Kidney (tissue), 14 donors: ENCODE results near the gene LPCAT1. TPM values are rescaled to one million over a fixed set of nuclear protein-coding genes. Genes with fewer than 3 reads are reported as not detected.
A peak's percentile ranks its signal among the peaks of the same experiment; 100 is the strongest.

ENCODE experiments used
- DNase-seq, 5 donors: peaks; one replicate each; pipeline ENCODE4 v3.0.0-alpha.2; 2013 to 2020
- FAIRE-seq: peaks from 2 replicates; lab custom pipeline; 2012; peaks lifted over from hg19 to GRCh38; lab: Jason Lieb, UNC
- H3K27ac ChIP-seq, 2 donors: one replicate each; pipeline ENCODE4 v1.7.0; 2013; ENCODE audit warnings: low read depth in 2 of 2, low read length in 2 of 2, inconsistent platforms in 1 of 2
- H3K27me3 ChIP-seq: one replicate; pipeline ENCODE4 v1.7.1; 2013; ENCODE audit warnings: low read length, inconsistent platforms; ENCODE audit not compliant: control insufficient read depth, insufficient read depth
- H3K36me3 ChIP-seq, 3 donors: one replicate each; pipeline versions ENCODE4 v1.7.0 to v1.7.1; 2013; ENCODE audit warnings: low read length in 3 of 3, control low read depth in 1 of 3, inconsistent platforms in 1 of 3; ENCODE audit not compliant: insufficient read depth in 3 of 3, control insufficient read depth in 2 of 3
- H3K4me1 ChIP-seq, 3 donors: one replicate each; pipeline versions ENCODE4 v1.7.0 to v1.7.1; 2013; ENCODE audit warnings: low read length in 3 of 3, inconsistent platforms in 1 of 3, low read depth in 1 of 3; ENCODE audit not compliant: control insufficient read depth in 2 of 3, insufficient read depth in 2 of 3
- H3K4me3 ChIP-seq, 3 donors: one replicate each; pipeline versions ENCODE4 v1.7.0 to v1.8.1; 2013; ENCODE audit warnings: low read length in 3 of 3, control low read depth in 1 of 3, inconsistent platforms in 1 of 3
- H3K9ac ChIP-seq, 3 donors: one replicate each; pipeline versions ENCODE4 v1.7.0 to v1.7.1; 2013; ENCODE audit warnings: low read length in 3 of 3, control low read depth in 1 of 3, inconsistent platforms in 1 of 3
- H3K9me3 ChIP-seq, 3 donors: one replicate each; pipeline versions ENCODE4 v1.7.0 to v1.7.1; 2013; ENCODE audit warnings: low read length in 3 of 3, control low read depth in 1 of 3, inconsistent platforms in 1 of 3; ENCODE audit not compliant: control insufficient read depth in 2 of 3, insufficient read depth in 1 of 3
- intact Hi-C: fragments of 100-400 bp; cut with DNase I; formaldehyde crosslinking; loops from one replicate; pipeline ENCODE4 v1.11.1; 2022
- polyA plus RNA-seq: library from polyadenylated mRNA; stranded (reverse); fragments of 350-450 nt; fragmentation: Illumina TruSeq; extraction: RNeasy Lipid Tissue Mini Kit (QIAGEN cat#74804); gene quantifications from one replicate; pipeline ENCODE4 v1.2.3, GENCODE V29; 2014; ENCODE audit warnings: low read depth, low replicate concordance; ENCODE audit not compliant: insufficient read depth
- total RNA-seq: library from RNA; stranded (reverse); fragmentation: NEBNext Ultra II Directional; extraction: Animal tissue kit (Norgen Biotek cat#: 25700); gene quantifications from one replicate; pipeline ENCODE4 v1.2.1, GENCODE V29; 2021
- TF ChIP-seq, protein P1 (sequence below): IDR thresholded peaks from 3 replicates; pipeline ENCODE4 v1.5.1; 2012; ENCODE audit warnings: mild to moderate bottlenecking, moderate library complexity, borderline replicate concordance; ENCODE audit not compliant: insufficient read depth; ENCODE audit errors: extremely low read depth
- donor health status: control.
- donor health status: control.
- donor health status: control.
- donor health status: control.
- donor health status: control.
- donor health status: DM: yes; HTN: yes; CAD: no.
- donor health status: Normal renal cell carcinoma (clear cell type).

Gene LPCAT1
- total and polyA plus RNA-seq, 2 donors from 2014 or later, result 22.2 to 46.5 TPM

DNA sequence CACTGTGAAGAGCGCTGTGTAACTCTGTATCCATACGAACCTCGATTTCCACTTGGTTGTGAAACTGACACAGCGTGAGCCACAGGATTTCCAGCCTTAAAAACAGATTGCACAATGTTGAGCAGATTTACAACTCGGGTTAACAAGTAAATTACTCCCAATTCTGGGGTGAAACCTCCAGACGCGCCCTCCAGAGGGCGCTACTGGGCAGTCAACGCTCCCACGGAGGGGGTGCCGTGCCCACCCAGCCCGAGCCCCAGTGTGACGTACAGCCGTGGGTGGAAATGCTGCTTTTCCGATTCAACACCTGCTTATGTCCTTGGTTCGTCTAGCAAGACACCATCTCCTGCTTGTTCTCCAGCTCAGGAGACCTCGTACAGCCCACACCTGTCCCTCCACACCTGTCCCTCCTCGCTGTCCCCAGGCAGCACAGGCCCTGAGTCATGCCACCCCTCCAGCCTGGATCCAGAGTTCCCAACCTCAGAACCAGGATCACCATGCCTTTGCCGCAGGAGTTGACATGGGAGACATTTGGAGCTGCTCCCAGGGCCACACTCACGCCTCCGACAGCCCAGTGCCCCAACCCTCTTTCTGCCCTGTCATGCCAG is 44.1 kb downstream of the LPCAT1 start:
- H3K27ac ChIP-seq, result peak overlapping the region in 1 of 2 donors; percentile 47
- no peaks in the 10 kb centered on the region for H3K9me3 ChIP-seq
- intact Hi-C loops, result no loop called here
- no peaks in the 10 kb centered on the region for H3K4me1 ChIP-seq
- peaks cover 0 to 3% (median 0%) of the 10 kb centered on the region in 3 donors for H3K36me3 ChIP-seq
- TF ChIP-seq, protein P1, sequence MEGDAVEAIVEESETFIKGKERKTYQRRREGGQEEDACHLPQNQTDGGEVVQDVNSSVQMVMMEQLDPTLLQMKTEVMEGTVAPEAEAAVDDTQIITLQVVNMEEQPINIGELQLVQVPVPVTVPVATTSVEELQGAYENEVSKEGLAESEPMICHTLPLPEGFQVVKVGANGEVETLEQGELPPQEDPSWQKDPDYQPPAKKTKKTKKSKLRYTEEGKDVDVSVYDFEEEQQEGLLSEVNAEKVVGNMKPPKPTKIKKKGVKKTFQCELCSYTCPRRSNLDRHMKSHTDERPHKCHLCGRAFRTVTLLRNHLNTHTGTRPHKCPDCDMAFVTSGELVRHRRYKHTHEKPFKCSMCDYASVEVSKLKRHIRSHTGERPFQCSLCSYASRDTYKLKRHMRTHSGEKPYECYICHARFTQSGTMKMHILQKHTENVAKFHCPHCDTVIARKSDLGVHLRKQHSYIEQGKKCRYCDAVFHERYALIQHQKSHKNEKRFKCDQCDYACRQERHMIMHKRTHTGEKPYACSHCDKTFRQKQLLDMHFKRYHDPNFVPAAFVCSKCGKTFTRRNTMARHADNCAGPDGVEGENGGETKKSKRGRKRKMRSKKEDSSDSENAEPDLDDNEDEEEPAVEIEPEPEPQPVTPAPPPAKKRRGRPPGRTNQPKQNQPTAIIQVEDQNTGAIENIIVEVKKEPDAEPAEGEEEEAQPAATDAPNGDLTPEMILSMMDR, result peak; percentile 50
- no peak overlapping the region for H3K9ac ChIP-seq
- H3K4me3 ChIP-seq, result no peak overlapping the region
- no peak for FAIRE-seq
- peak in 4 of 5 donors; percentile 29 to 76 (median 42) for DNase-seq
- no peaks in the 10 kb centered on the region for H3K27me3 ChIP-seq

DNA sequence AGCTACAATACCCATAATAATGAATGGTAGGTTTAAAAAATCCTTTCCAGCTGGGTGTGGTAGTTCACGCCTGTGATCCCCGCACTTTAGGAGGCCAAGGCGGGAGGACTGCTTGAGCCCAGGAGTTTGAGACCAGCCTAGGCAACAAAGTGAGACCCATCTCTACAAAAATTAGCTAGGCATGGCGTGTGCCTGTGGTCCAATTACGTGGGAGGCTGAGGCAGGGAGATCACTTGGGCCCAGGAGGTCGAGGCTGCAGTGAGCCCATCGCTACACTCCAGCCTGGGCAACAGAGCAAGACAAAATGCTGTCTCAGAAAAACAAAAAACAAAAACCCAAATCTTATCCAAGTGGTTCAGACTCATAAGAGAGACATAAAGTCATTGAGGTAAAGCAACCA is 44.7 kb downstream of the LPCAT1 start:
- Histone ChIP-seq H3K36me3 (peaks cover 0 to 3% (median 0%) of the 10 kb centered on the region in 3 donors), H3K27me3 (no peaks in the 10 kb centered on the region), H3K9me3 (no peaks in the 10 kb centered on the region), H3K4me3 (no peak overlapping the region), H3K9ac (no peak overlapping the region), H3K27ac (no peak overlapping the region), H3K4me1 (no peaks in the 10 kb centered on the region)
- DNase-seq (no peak), FAIRE-seq (no peak)
- intact Hi-C loops, result no loop called here
- TF ChIP-seq, protein P1, result no peak

DNA sequence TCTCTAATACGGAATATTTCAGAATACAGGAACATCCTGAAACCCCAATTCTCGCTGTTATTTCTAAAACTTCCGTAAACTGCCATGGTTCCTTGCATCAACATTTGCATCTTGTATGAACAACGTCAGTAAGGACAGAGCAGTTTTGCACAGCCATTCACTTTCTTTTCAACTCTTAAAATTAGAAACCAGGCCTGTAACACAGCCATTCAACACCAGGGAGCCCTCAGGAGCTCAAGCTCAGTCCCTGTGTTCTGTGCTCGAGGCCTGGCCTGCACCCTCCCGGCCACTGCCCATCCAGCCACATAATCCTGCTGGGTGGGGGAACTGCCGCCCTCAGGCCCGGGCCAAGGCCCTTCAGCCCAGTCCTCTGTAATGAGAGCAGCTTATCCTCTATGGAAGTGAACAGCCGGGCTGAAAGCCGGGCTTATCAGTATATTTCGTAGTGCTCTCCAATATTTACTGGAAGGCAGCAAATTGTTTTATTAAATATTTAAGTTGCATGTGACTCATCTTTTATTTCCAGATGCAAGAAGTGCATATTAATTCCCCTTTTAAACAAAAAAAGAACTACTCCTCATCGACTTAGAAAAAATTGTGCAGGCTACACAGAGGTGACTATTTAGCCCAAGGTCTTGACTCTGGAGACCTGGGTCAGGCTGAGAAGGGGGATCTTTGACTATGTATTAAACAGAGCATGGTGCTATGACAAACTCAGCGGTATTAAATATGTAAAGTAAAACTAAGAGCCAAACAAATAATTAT is 45.3 kb downstream of the LPCAT1 start:
- TF ChIP-seq, protein P1, result no peak
- Histone ChIP-seq H3K36me3 (peaks cover 0 to 3% (median 0%) of the 10 kb centered on the region in 3 donors), H3K9ac (no peak overlapping the region), H3K9me3 (no peaks in the 10 kb centered on the region), H3K4me1 (no peaks in the 10 kb centered on the region), H3K4me3 (no peak overlapping the region), H3K27me3 (no peaks in the 10 kb centered on the region), H3K27ac (no peak overlapping the region)
- DNase-seq, result no peak
- no peak for FAIRE-seq
- intact Hi-C loops, result no loop called here
